ENCODE results near the gene DLL1.
A peak's percentile ranks its signal among the peaks of the same experiment; 100 is the strongest.

DLL1 gene

DNA sequence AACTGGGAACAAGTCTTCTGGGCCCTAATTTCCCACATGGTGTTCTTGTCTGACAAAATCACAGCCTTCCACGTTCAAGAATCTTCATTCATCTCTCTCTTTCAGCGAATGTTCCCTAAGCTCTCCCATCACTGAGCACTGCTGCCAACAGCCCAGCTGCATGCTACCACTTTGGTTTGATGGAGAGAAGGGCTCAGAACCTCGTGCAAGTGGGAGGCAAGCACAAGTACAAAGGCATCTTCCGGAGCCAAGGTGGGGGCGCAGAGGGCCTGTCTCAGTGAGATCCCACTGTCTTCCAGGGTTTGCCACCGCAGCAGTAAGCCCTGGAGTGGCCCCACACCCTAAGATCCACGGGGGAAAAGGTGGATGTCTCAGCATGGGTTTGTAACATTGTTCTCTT lies 17.2 kb downstream of the DLL1 start:
- Histone ChIP-seq H4K8ac (ENCODE audit: low read depth, low read length) (no peak overlapping the region), H3K9ac (ENCODE audit: low read depth, low read length, poor library complexity) (no peak overlapping the region), H3K4me3 (ENCODE audit: low read length in 2 of 2) (no peak overlapping the region), H3K27me3 (ENCODE audit: control insufficient read depth in 3 of 3, insufficient read depth in 3 of 3, low read depth in 1 of 3, low read length in 3 of 3) (peaks cover 0 to 14% (median 2%) of the 10 kb centered on the region in 3 experiments), H3K27ac (replicated peaks; ENCODE audit: low read length) (no peak overlapping the region), H3K79me1 (ENCODE audit: low read depth, low read length) (peaks cover 1% of the 10 kb centered on the region), H2BK5ac (ENCODE audit: low read length) (no peak overlapping the region), H3K4me2 (ENCODE audit: insufficient read depth, low read length, poor library complexity, severe bottlenecking) (no peak overlapping the region), H3K18ac (ENCODE audit: low read length) (peak overlapping the region; percentile 84), H2AFZ (ENCODE audit: low read length) (no peak overlapping the region), H4K91ac (ENCODE audit: low read depth, low read length, poor library complexity) (no peak overlapping the region), H3K4ac (ENCODE audit: low read length) (no peak overlapping the region), H3K9me3 (replicated peaks in 1 of 2; ENCODE audit: control insufficient read depth in 2 of 2, insufficient read depth in 1 of 2, low read depth in 1 of 2, low read length in 2 of 2) (no peaks in the 10 kb centered on the region), H3K14ac (ENCODE audit: low read length) (no peak overlapping the region), H2BK12ac (ENCODE audit: low read length) (no peak overlapping the region), H3K36me3 (replicated peaks in 1 of 2; ENCODE audit: control insufficient read depth in 2 of 2, insufficient read depth in 2 of 2, low read length in 2 of 2) (no peaks in the 10 kb centered on the region), H2AK5ac (ENCODE audit: low read depth, low read length) (peak overlapping the region; percentile 73), H2BK120ac (ENCODE audit: low read depth, low read length) (no peak overlapping the region), H3K4me1 (ENCODE audit: control insufficient read depth in 2 of 2, insufficient read depth in 1 of 2, low read depth in 1 of 2, low read length in 2 of 2) (peaks cover 12 to 13% of the 10 kb centered on the region in 2 donors), H3K23ac (ENCODE audit: low read depth, low read length, poor library complexity) (no peak overlapping the region), H2BK15ac (ENCODE audit: low read length) (peak overlapping the region; percentile 90)
- no peak for DNase-seq (ENCODE audit: low spot score)
- WGBS, 2 donors (ENCODE audit: extremely low coverage in 2 of 2, insufficient read length in 2 of 2, insufficient replicate concordance in 1 of 2): no CpG with 5 or more reads among the region's 7 CpGs

DNA sequence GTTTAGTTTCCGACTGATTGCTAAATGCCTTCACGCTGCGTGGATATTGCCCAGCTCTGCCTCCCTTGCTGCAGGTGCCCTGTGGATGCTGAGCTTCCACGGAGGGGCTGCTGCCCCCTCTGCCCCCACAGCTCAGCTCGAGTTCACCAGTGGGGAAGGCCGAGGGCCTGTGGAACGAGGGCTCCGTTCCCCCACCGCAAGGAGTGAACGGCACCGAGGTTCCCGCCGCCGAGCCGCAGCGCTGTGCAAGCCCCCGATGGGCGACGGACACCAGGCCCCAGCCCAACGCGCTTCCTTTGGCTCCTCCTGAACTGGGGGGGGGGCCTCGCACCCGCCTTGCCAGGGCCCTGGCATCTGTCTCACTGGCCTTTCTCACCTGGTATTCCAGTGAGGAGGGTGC lies 17.7 kb downstream of the DLL1 start:
- Histone ChIP-seq H3K9me3 (replicated peaks in 1 of 2; ENCODE audit: control insufficient read depth in 2 of 2, insufficient read depth in 1 of 2, low read depth in 1 of 2, low read length in 2 of 2) (no peaks in the 10 kb centered on the region), H4K91ac (ENCODE audit: low read depth, low read length, poor library complexity) (no peak overlapping the region), H2AK5ac (ENCODE audit: low read depth, low read length) (peak overlapping the region; percentile 73), H2BK120ac (ENCODE audit: low read depth, low read length) (peak overlapping the region; percentile 10), H3K23ac (ENCODE audit: low read depth, low read length, poor library complexity) (peak overlapping the region; percentile 1), H4K8ac (ENCODE audit: low read depth, low read length) (no peak overlapping the region), H3K4ac (ENCODE audit: low read length) (no peak overlapping the region), H3K9ac (ENCODE audit: low read depth, low read length, poor library complexity) (no peak overlapping the region), H3K14ac (ENCODE audit: low read length) (peak overlapping the region; percentile 92), H2AFZ (ENCODE audit: low read length) (no peak overlapping the region), H3K4me2 (ENCODE audit: insufficient read depth, low read length, poor library complexity, severe bottlenecking) (no peak overlapping the region), H3K27me3 (ENCODE audit: control insufficient read depth in 3 of 3, insufficient read depth in 3 of 3, low read depth in 1 of 3, low read length in 3 of 3) (peaks cover 0 to 14% (median 2%) of the 10 kb centered on the region in 3 experiments), H3K18ac (ENCODE audit: low read length) (peak overlapping the region; percentile 84), H3K4me3 (ENCODE audit: low read length in 2 of 2) (no peak overlapping the region), H3K4me1 (ENCODE audit: control insufficient read depth in 2 of 2, insufficient read depth in 1 of 2, low read depth in 1 of 2, low read length in 2 of 2) (peaks cover 13% of the 10 kb centered on the region in 2 donors), H2BK5ac (ENCODE audit: low read length) (no peak overlapping the region), H3K27ac (replicated peaks; ENCODE audit: low read length) (no peak overlapping the region), H3K79me1 (ENCODE audit: low read depth, low read length) (peaks cover 1% of the 10 kb centered on the region), H2BK12ac (ENCODE audit: low read length) (no peak overlapping the region), H3K36me3 (replicated peaks in 1 of 2; ENCODE audit: control insufficient read depth in 2 of 2, insufficient read depth in 2 of 2, low read length in 2 of 2) (no peaks in the 10 kb centered on the region), H2BK15ac (ENCODE audit: low read length) (peak overlapping the region; percentile 90)
- DNase-seq (ENCODE audit: low spot score): no peak
- no CpG with 5 or more reads among the region's 23 CpGs for WGBS, 2 donors (ENCODE audit: extremely low coverage in 2 of 2, insufficient read length in 2 of 2, insufficient replicate concordance in 1 of 2)

DNA sequence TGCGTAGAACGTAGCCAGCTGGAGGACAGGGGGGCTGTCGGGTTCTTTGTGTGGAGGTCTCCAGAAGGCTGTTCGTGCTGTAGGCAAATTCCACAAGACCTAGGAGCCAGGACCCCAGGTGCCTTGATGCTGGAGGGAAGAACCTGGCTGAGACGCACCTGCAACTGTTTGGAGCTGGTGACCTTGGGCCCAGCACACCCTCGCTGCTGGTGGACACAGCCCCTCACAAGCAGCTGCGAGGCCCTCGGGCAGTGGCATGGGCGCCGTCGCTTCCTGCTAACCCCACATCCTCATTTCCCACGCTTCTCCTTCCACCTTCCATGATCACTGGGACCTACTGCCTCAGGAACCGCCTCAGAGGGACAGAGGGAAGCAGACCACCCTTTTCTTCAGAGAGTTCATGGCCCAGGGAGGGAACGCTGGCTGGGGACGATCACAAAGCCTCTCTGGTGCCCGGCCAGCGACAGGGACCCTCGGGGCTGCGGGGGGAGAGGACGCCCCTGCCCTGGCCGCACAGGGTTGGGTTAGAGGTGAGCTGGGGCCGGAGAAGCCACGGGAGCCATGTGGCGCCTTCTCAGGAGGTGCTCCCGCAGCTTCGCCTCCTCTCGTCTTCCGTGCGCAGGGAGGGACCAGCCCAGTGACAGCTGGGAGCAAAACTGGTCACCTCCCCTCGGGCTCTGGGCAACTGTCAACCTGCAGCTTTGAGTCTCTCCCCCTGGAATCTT lies 18.4 kb downstream of the DLL1 start:
- peak overlapping the region; percentile 52 for H4K8ac ChIP-seq (ENCODE audit: low read depth, low read length)
- no peak overlapping the region for H3K4ac ChIP-seq (ENCODE audit: low read length)
- H2BK120ac ChIP-seq (ENCODE audit: low read depth, low read length): no peak overlapping the region
- H2BK5ac ChIP-seq (ENCODE audit: low read length): peak overlapping the region; percentile 58
- H3K4me3 ChIP-seq (ENCODE audit: low read length in 2 of 2): no peak overlapping the region
- H3K36me3 ChIP-seq (replicated peaks in 1 of 2; ENCODE audit: control insufficient read depth in 2 of 2, insufficient read depth in 2 of 2, low read length in 2 of 2): no peaks in the 10 kb centered on the region
- WGBS, 2 donors (ENCODE audit: extremely low coverage in 2 of 2, insufficient read length in 2 of 2, insufficient replicate concordance in 1 of 2): no CpG with 5 or more reads among the region's 30 CpGs
- H3K9me3 ChIP-seq (replicated peaks in 1 of 2; ENCODE audit: control insufficient read depth in 2 of 2, insufficient read depth in 1 of 2, low read depth in 1 of 2, low read length in 2 of 2): no peaks in the 10 kb centered on the region
- peak overlapping the region; percentile 33 for H2BK12ac ChIP-seq (ENCODE audit: low read length)
- H2BK15ac ChIP-seq (ENCODE audit: low read length): peak overlapping the region; percentile 90
- peaks cover 13 to 15% of the 10 kb centered on the region in 2 donors for H3K4me1 ChIP-seq (ENCODE audit: control insufficient read depth in 2 of 2, insufficient read depth in 1 of 2, low read depth in 1 of 2, low read length in 2 of 2)
- H3K4me2 ChIP-seq (ENCODE audit: insufficient read depth, low read length, poor library complexity, severe bottlenecking): no peak overlapping the region
- peak overlapping the region; percentile 6 for H3K14ac ChIP-seq (ENCODE audit: low read length)
- peak overlapping the region; percentile 89 for H2AK5ac ChIP-seq (ENCODE audit: low read depth, low read length)
- peak overlapping the region; percentile 34 for H3K9ac ChIP-seq (ENCODE audit: low read depth, low read length, poor library complexity)
- peaks cover 1% of the 10 kb centered on the region for H3K79me1 ChIP-seq (ENCODE audit: low read depth, low read length)
- H2AFZ ChIP-seq (ENCODE audit: low read length): no peak overlapping the region
- peak overlapping the region; percentile 31 for H3K18ac ChIP-seq (ENCODE audit: low read length)
- H3K27me3 ChIP-seq (ENCODE audit: control insufficient read depth in 3 of 3, insufficient read depth in 3 of 3, low read depth in 1 of 3, low read length in 3 of 3): peaks cover 0 to 14% (median 2%) of the 10 kb centered on the region in 3 experiments
- H3K23ac ChIP-seq (ENCODE audit: low read depth, low read length, poor library complexity): peak overlapping the region; percentile 25
- no peak overlapping the region for H3K27ac ChIP-seq (replicated peaks; ENCODE audit: low read length)
- no peak overlapping the region for H4K91ac ChIP-seq (ENCODE audit: low read depth, low read length, poor library complexity)
- DNase-seq (ENCODE audit: low spot score): no peak

DNA sequence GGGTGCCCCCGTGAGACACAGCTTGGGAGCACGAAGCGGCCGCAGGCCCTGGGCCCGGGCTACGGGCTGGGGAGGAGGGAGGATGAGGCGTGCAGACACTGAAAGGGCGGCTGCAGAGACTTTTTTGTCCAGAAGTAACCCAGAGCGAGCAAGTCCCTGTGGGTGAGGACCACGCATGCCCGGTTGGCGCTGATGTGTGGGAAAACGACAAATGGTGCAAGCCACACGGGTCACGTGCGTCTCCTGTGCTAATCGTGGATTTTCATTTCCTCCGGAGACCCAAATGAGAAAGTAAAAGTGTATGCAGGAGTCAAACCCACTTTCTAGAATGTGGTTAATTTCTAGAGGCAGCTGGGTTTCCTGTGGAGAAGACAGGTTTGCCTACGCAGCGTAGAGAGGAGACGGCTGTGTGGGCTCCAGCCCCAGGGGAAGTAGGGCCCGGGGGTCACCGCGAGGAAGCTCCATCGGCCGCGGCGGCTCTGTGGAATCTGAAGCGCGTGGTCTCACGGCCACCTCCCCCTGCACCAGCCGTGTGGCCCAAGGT lies 19.0 kb downstream of the DLL1 start:
- no peak overlapping the region for H3K27ac ChIP-seq (replicated peaks; ENCODE audit: low read length)
- H3K9me3 ChIP-seq (replicated peaks in 1 of 2; ENCODE audit: control insufficient read depth in 2 of 2, insufficient read depth in 1 of 2, low read depth in 1 of 2, low read length in 2 of 2): no peaks in the 10 kb centered on the region
- H3K79me1 ChIP-seq (ENCODE audit: low read depth, low read length): peaks cover 1% of the 10 kb centered on the region
- WGBS, 2 donors (ENCODE audit: extremely low coverage in 2 of 2, insufficient read length in 2 of 2, insufficient replicate concordance in 1 of 2): no CpG with 5 or more reads among the region's 32 CpGs
- H3K18ac ChIP-seq (ENCODE audit: low read length): peak overlapping the region; percentile 88
- peaks cover 13 to 15% of the 10 kb centered on the region in 2 donors for H3K4me1 ChIP-seq (ENCODE audit: control insufficient read depth in 2 of 2, insufficient read depth in 1 of 2, low read depth in 1 of 2, low read length in 2 of 2)
- no peak for DNase-seq (ENCODE audit: low spot score)
- H2BK12ac ChIP-seq (ENCODE audit: low read length): peak overlapping the region; percentile 33
- H3K4me3 ChIP-seq (ENCODE audit: low read length in 2 of 2): no peak overlapping the region
- no peak overlapping the region for H3K9ac ChIP-seq (ENCODE audit: low read depth, low read length, poor library complexity)
- peaks cover 0 to 14% (median 2%) of the 10 kb centered on the region in 3 experiments for H3K27me3 ChIP-seq (ENCODE audit: control insufficient read depth in 3 of 3, insufficient read depth in 3 of 3, low read depth in 1 of 3, low read length in 3 of 3)
- H2AK5ac ChIP-seq (ENCODE audit: low read depth, low read length): peak overlapping the region; percentile 93
- H3K14ac ChIP-seq (ENCODE audit: low read length): peak overlapping the region; percentile 6
- peak overlapping the region; percentile 63 for H2BK120ac ChIP-seq (ENCODE audit: low read depth, low read length)
- H4K8ac ChIP-seq (ENCODE audit: low read depth, low read length): no peak overlapping the region
- H3K36me3 ChIP-seq (replicated peaks in 1 of 2; ENCODE audit: control insufficient read depth in 2 of 2, insufficient read depth in 2 of 2, low read length in 2 of 2): no peaks in the 10 kb centered on the region
- no peak overlapping the region for H2AFZ ChIP-seq (ENCODE audit: low read length)
- no peak overlapping the region for H3K4ac ChIP-seq (ENCODE audit: low read length)
- H4K91ac ChIP-seq (ENCODE audit: low read depth, low read length, poor library complexity): no peak overlapping the region
- peak overlapping the region; percentile 90 for H2BK15ac ChIP-seq (ENCODE audit: low read length)
- H3K4me2 ChIP-seq (ENCODE audit: insufficient read depth, low read length, poor library complexity, severe bottlenecking): no peak overlapping the region
- peak overlapping the region; percentile 0 for H2BK5ac ChIP-seq (ENCODE audit: low read length)
- peak overlapping the region; percentile 9 for H3K23ac ChIP-seq (ENCODE audit: low read depth, low read length, poor library complexity)
